Adrenal gland (tissue), 12 donors: Measurements from ENCODE around the gene POU4F3. TPM values are rescaled to one million over a fixed set of nuclear protein-coding genes. Genes with fewer than 3 reads are reported as not detected.

ENCODE experiments used
- DNase-seq, 7 donors: peaks; one replicate each; pipeline ENCODE4 v3.0.0-alpha.2; 2019 to 2020
- H3K27ac ChIP-seq, 5 donors: fragments of 200-600 bp; sonication (generic) in 4 of 5; 1 replicate in 3 of 5; 2 replicates in 2 of 5; pipeline versions ENCODE4 v1.5.1 to v1.8.0; 2016 to 2020; ENCODE audit warnings: mild to moderate bottlenecking in 1 of 5
- H3K27me3 ChIP-seq: fragments of 200-600 bp; 2 replicates; pipeline ENCODE4 v1.8.0; 2021
- H3K36me3 ChIP-seq, 2 donors: fragments of 200-600 bp; replicated peaks in 1 of 2; 1 replicate in 1 of 2; 2 replicates in 1 of 2; pipeline versions ENCODE4 v1.5.1 to v1.8.0; 2018 to 2022
- H3K4me1 ChIP-seq, 2 donors: fragments of 200-600 bp; replicated peaks in 1 of 2; 1 replicate in 1 of 2; 2 replicates in 1 of 2; pipeline versions ENCODE4 v1.5.1 to v1.8.0; 2018 to 2021
- H3K4me3 ChIP-seq, 4 donors: fragments of 200-600 bp; sonication (generic) in 3 of 4; one replicate each; pipeline ENCODE4 v1.5.1; 2016 to 2018
- H3K9me3 ChIP-seq, 3 donors: fragments of 200-600 bp; sonication (generic) in 1 of 3; replicated peaks in 1 of 3; 1 replicate in 2 of 3; 2 replicates in 1 of 3; pipeline versions ENCODE4 v1.5.1 to v1.8.0; 2016 to 2021
- CTCF ChIP-seq, 6 experiments: fragments of 450-650 bp in 4 of 6; fragments of 200-600 bp in 2 of 6; sonication (generic) in 1 of 6; IDR thresholded peaks; 1 replicate in 5 of 6; 2 replicates in 1 of 6; pipeline versions ENCODE4 v1.5.1 to v1.8.0; 2016 to 2021; ENCODE audit warnings: antibody characterized with exemption in 6 of 6, mild to moderate bottlenecking in 2 of 6, moderate library complexity in 1 of 6
- POLR2A ChIP-seq, 2 donors: fragments of 450-650 bp; IDR thresholded peaks; one replicate each; pipeline ENCODE4 v1.6.1; 2017; ENCODE audit warnings: antibody characterized with exemption in 2 of 2, mild to moderate bottlenecking in 2 of 2, moderate library complexity in 1 of 2
- WGBS, 4 donors: extraction: QIAGEN DNeasy Blood & Tissue Kit in 2 of 4; methylation state at CpG; one replicate each; pipeline versions ENCODE4 v1.1.5 to v1.1.7; 2013 to 2017; 5-methylcytosine and 5-hydroxymethylcytosine counted together
- intact Hi-C, 2 donors: fragments of 100-400 bp; cut with DNase I; formaldehyde crosslinking; loops; one replicate each; pipeline versions ENCODE4 v1.14.1 to v1.15.0; 2022 to 2023
- polyA plus RNA-seq, 3 donors: library from polyadenylated mRNA; stranded (reverse); fragments of 200-250 nt in 2 of 3; fragments of 350-450 nt in 1 of 3; fragmentation: Illumina TruSeq in 1 of 3; extraction: RNeasy Lipid Tissue Mini Kit (QIAGEN cat#74804) in 1 of 3; gene quantifications; one replicate each; pipeline ENCODE4 v1.2.3, GENCODE V29; 2013 to 2014
- total RNA-seq, 9 donors: library from RNA; depleted of rRNA in 4 of 9; stranded (reverse); fragments of >200 nt in 4 of 9; fragments of 120-200 nt in 1 of 9; fragmentation: NEBNext Ultra II Directional in 1 of 9; extraction: Animal tissue kit (Norgen Biotek cat#: 25700) in 1 of 9; gene quantifications; one replicate each; pipeline versions ENCODE4 v1.1.0 to v1.2.4, GENCODE V29; 2013 to 2023
- donor health status: healthy with polysubstance abuse.
- donor health status: Bipolar disorder and iron deficiency.
- donor health status: DM: yes; HTN: yes; CAD: no.
- donor health status: DM: no; HTN: no; CAD: no.
- donor health status: DM: no; HTN: no; CAD: no.
- donor health status: DM: yes; HTN: yes; CAD: no.

POU4F3 gene
- total and polyA plus RNA-seq, 12 donors, result 0.11 to 0.14 TPM; not detected in 10

GRCh38 chr5:146331423-146331822, 7.2 kb upstream of the POU4F3 start:
- peaks cover 27% of the 10 kb centered on the region for H3K27me3 ChIP-seq
- H3K4me1 ChIP-seq, result no peaks in the 10 kb centered on the region

GRCh38 chr5:146334074-146334533, 4.5 kb upstream of the POU4F3 start:
- no peaks in the 10 kb centered on the region for H3K36me3 ChIP-seq
- 2 to 6% (median 4%) methylated on average over 16 to 24 of the region's 24 CpGs for WGBS, 4 donors
- intact Hi-C loops, result no loop called here

More at GRCh38 chr5:146331423-146331822, 7.2 kb upstream of the POU4F3 start:
- Histone ChIP-seq H3K36me3 (no peaks in the 10 kb centered on the region), H3K4me3 (no peak overlapping the region), H3K9me3 (no peaks in the 10 kb centered on the region), H3K27ac (no peak overlapping the region)
- intact Hi-C loops, result no loop called here
- TF ChIP-seq POLR2A (IDR thresholded peaks at IDR 0.05) (no peak), CTCF (IDR thresholded peaks at IDR 0.05) (no peak)
- WGBS, 4 donors, result 0 to 6% (median 3%) methylated on average over 2 of the region's 2 CpGs
- no peak for DNase-seq

GRCh38 chr5:146336197-146336596, 2.4 kb upstream of the POU4F3 start:
- intact Hi-C loops, result no loop called here
- Histone ChIP-seq H3K36me3 (no peaks in the 10 kb centered on the region), H3K9me3 (no peaks in the 10 kb centered on the region), H3K27ac (no peak overlapping the region), H3K4me1 (peaks cover 0 to 7% of the 10 kb centered on the region in 2 donors), H3K27me3 (peaks cover 73% of the 10 kb centered on the region), H3K4me3 (no peak overlapping the region)
- DNase-seq, result no peak
- TF ChIP-seq POLR2A (IDR thresholded peaks at IDR 0.05), result no peak
- TF ChIP-seq CTCF (IDR thresholded peaks at IDR 0.05), result no peak

More at GRCh38 chr5:146334074-146334533, 4.5 kb upstream of the POU4F3 start:
- Histone ChIP-seq H3K27ac (no peak overlapping the region), H3K4me1 (no peaks in the 10 kb centered on the region), H3K9me3 (no peaks in the 10 kb centered on the region), H3K27me3 (peaks cover 53% of the 10 kb centered on the region), H3K4me3 (no peak overlapping the region)
- no peak for DNase-seq
- TF ChIP-seq CTCF (IDR thresholded peaks at IDR 0.05), result no peak
- TF ChIP-seq POLR2A (IDR thresholded peaks at IDR 0.05), result no peak

- 1 to 3% (median 2%) methylated on average over 16 to 34 of the region's 34 CpGs for WGBS, 4 donors
- Histone ChIP-seq H3K27ac (no peak overlapping the region), H3K4me3 (no peak overlapping the region), H3K9me3 (no peaks in the 10 kb centered on the region), H3K36me3 (no peaks in the 10 kb centered on the region), H3K4me1 (peaks cover 0 to 7% of the 10 kb centered on the region in 2 donors), H3K27me3 (peaks cover 85% of the 10 kb centered on the region)
- no peak for TF ChIP-seq POLR2A (IDR thresholded peaks at IDR 0.05)
- TF ChIP-seq CTCF (IDR thresholded peaks at IDR 0.05), result no peak
- intact Hi-C loops, result no loop called here
- DNase-seq, result no peak
These were observed 1.3 kb upstream of the POU4F3 start for GRCh38 chr5:146337264-146337904.
